ENCODE results near the gene LRIG2. TPM values are rescaled to one million over a fixed set of nuclear protein-coding genes. Genes with fewer than 3 reads are reported as not detected.

The LRIG2 gene
- total RNA-seq, 1 donor, result 24.3 TPM

DNA sequence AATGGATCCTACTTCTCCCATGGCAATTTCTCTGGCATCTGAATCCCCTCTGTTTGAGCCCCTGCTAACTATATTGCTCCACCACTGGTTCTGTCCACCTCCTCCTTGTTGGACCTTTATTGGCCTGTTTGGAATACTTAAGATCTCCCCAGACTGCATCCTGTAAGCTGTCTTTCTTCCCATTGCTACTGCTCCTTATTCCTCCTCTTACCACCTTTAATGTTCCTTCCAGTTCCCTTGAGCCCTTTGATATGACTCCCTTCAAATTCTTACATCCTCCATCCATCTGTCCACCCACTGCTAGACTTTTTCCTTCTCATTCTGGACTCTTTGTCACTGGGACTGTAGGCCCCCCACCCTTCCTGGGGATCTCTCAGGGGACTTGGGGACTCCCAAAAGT is 31.0 kb downstream of the LRIG2 start:
- no peak overlapping the region for H3K4me3 ChIP-seq (ENCODE audit: low read depth, low read length)
- TF ChIP-seq, protein P1, sequence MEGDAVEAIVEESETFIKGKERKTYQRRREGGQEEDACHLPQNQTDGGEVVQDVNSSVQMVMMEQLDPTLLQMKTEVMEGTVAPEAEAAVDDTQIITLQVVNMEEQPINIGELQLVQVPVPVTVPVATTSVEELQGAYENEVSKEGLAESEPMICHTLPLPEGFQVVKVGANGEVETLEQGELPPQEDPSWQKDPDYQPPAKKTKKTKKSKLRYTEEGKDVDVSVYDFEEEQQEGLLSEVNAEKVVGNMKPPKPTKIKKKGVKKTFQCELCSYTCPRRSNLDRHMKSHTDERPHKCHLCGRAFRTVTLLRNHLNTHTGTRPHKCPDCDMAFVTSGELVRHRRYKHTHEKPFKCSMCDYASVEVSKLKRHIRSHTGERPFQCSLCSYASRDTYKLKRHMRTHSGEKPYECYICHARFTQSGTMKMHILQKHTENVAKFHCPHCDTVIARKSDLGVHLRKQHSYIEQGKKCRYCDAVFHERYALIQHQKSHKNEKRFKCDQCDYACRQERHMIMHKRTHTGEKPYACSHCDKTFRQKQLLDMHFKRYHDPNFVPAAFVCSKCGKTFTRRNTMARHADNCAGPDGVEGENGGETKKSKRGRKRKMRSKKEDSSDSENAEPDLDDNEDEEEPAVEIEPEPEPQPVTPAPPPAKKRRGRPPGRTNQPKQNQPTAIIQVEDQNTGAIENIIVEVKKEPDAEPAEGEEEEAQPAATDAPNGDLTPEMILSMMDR (IDR thresholded peaks at IDR 0.05; ENCODE audit: insufficient read depth, low read length), result no peak
- no peak for DNase-seq (ENCODE audit: low read depth)

DNA sequence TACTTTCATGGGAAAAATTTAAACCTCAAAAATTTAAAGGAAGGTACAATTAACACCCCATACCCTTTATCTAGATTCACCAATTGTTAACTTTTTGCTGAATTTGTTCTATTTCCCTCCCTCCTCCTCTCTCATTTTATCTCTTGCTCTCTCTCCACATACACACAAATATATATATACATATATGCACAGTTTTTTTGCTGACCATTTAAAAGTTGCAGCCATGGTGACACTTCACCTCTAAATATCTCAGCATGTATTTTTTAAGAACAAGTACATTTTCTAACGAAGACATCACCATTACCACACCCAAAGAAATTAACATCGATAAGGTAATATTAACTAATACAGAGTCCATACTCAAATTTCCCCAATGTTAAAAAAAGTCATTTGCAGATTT is 33.9 kb downstream of the LRIG2 start:
- TF ChIP-seq, protein P1 (IDR thresholded peaks at IDR 0.05; ENCODE audit: insufficient read depth, low read length), result no peak
- DNase-seq (ENCODE audit: low read depth), result no peak

DNA sequence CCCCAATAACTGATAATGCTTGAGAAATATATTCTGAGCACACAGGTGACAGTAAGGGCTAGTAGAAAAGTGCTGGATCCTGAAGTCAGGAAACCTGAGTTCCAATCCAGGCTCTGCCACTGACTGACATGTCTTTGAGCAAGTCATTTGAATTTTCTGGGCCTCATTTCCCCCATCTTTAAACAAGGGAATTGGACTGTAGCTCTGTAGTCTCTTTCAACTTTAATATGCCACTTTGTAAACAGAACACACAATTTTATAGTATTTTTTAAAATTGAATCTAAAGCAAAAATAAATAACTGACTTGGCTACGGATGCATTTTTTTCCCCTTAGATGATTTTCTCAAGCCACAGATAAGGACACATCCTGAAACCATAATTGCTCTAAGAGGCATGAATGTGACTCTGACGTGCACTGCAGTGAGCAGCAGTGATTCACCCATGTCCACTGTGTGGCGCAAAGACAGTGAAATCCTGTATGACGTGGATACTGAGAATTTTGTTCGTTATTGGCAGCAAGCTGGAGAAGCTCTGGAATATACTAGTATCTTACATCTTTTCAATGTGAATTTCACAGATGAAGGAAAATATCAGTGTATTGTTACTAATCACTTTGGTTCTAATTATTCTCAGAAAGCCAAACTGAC is 37.0 kb downstream of the LRIG2 start:
- H3K4me3 ChIP-seq (ENCODE audit: low read depth, low read length), result no peak overlapping the region
- TF ChIP-seq, protein P1 (IDR thresholded peaks at IDR 0.05; ENCODE audit: insufficient read depth, low read length), result peak; percentile 38
- DNase-seq (ENCODE audit: low read depth), result peak; percentile 98

More for the DNA sequence above, 33.9 kb downstream of the LRIG2 start:
- H3K4me3 ChIP-seq (ENCODE audit: low read depth, low read length), result no peak overlapping the region

DNA sequence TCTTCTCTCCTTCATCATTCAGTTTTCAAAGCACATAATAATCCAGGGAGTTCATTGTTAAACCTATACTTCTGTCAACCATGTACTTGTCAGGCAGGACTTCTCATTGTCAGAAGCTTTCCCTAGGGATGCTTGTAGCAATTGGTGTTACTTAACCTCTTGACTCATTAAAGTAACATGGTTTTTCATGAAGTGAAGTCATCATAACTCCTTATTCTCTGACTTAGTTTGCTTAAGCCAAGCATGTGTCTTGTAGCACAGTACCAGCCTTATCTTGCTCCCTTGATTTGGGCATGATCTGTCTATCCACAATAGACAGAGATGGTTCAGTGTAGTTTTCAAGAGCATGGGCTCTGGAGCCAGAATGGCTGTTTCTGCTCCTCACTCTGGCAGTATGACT is 45.3 kb downstream of the LRIG2 start:
- TF ChIP-seq, protein P1 (IDR thresholded peaks at IDR 0.05; ENCODE audit: insufficient read depth, low read length), result no peak
- DNase-seq (ENCODE audit: low read depth), result no peak
- no peak overlapping the region for H3K4me3 ChIP-seq (ENCODE audit: low read depth, low read length)

DNA sequence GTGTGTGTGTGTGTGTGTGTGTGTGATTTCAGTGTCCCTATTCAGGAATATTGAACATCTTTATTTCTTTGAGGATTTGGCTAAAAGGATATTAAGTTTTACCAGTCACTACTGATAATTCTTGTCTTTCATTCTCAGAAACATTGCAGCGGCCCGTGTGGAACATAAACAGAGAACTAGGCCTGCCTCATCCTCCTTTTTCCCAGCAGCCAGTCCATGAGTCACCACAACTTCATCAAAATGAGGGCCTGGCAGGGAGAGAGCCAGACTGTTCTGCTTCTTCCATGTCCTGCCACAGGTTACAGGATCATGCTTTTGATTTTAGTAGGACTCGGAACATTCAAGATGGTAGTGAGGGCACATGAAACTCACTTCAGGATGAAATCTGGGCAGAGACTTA is 50.7 kb downstream of the LRIG2 start:
- DNase-seq (ENCODE audit: low read depth), result peak; percentile 44
- no peak overlapping the region for H3K4me3 ChIP-seq (ENCODE audit: low read depth, low read length)
- TF ChIP-seq, protein P1 (IDR thresholded peaks at IDR 0.05; ENCODE audit: insufficient read depth, low read length), result no peak

DNA sequence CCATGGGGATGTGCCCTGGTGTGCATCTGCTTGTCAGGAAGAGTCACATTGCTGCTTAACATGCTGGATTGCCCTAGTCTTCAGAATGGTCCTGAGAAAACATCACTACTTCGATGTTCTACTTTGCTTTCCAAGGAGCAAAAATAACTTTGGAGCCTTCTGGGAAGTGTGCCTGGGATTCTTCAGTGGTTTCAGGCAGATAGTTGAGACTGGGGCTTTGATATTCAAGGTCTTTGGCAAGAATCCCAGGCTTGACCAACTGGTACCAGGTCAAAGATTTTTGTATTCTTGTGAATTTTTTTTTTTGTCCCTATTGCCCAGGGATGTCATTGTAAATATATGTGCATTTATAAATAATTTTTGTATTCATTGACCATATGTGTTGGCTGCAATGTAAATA is 51.4 kb downstream of the LRIG2 start:
- TF ChIP-seq, protein P1 (IDR thresholded peaks at IDR 0.05; ENCODE audit: insufficient read depth, low read length), result no peak
- DNase-seq (ENCODE audit: low read depth), result peak; percentile 47

DNA sequence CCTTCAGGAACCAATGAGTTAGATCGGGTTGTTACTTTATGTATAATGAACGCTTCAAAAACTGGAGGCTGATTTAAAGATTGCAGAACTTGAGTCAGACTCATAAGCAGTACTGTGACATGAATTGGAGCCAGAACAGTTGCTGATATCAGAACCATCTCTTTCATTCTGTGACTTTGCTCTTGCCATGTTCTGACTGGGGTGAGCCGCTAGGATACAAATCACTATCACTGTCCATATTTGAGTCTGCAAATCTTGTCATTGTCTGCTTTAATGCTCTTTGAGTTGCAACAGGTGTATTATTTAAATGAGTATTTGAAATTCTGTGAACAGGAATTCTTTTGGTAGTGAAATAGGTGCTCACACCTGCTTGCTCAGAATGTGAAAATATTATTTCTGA is 52.5 kb downstream of the LRIG2 start:
- DNase-seq (ENCODE audit: low read depth), result no peak
- TF ChIP-seq, protein P1 (IDR thresholded peaks at IDR 0.05; ENCODE audit: insufficient read depth, low read length), result no peak
- no peak overlapping the region for H3K4me3 ChIP-seq (ENCODE audit: low read depth, low read length)

More for the DNA sequence above, 51.4 kb downstream of the LRIG2 start:
- H3K4me3 ChIP-seq (ENCODE audit: low read depth, low read length), result no peak overlapping the region
